Measurements from ENCODE around the gene ESYT1.

Gene ESYT1

DNA sequence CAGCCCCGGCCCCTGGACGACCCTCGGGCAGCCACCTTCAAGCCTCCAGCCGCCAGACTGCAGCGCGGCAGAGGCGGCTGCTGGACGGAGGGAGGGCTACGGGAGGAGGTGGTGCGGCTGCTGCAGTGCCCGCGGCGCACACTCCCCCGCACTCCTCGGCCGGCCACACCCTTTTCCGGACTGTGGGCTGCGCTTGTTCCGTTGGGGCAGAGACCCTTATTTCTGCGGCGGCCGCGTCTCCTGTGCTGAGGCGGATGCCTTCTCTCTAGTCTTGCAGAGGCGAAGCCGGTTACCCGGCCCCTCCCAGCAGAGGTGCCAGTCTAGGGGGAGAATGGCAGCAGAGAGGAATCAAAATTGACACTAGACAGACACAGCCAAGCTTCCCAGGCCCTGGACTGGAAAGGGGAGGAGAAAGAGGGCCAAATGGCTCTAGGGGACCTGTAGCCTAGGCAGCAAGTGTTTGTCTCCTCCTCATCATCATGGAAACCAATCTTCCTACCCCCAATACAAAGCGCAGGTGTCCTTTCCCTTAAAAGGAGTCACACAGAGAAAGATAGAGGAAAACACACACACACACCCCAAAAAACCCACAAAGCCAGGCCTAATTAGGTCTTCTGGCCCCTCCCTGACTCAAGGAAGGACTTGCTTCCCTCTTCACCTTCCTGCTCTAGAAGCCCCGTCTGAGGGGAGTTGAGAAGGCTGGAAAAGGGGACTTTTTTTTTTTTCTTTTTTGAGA, 1.3 kb downstream of the ESYT1 start:
- Histone ChIP-seq H3K9ac (ENCODE audit: low read depth, low read length) (peak overlapping the region; percentile 66), H3K27ac (ENCODE audit: low read length) (peak overlapping the region; percentile 79), H3K4me2 (ENCODE audit: insufficient read depth, low read length) (peak overlapping the region; percentile 90), H3K9me3 (ENCODE audit: insufficient read depth, low read length, severe bottlenecking) (peaks cover 6% of the 10 kb centered on the region), H3K27me3 (ENCODE audit: insufficient read depth, low read length, poor library complexity) (no peaks in the 10 kb centered on the region), H3K4me3 (ENCODE audit: low read depth in 1 of 2, low read length in 2 of 2) (peak overlapping the region; percentile 40 to 74), H3K79me2 (ENCODE audit: insufficient read depth, low read length) (peaks cover 28% of the 10 kb centered on the region), H3K4me1 (ENCODE audit: insufficient read depth, low read length) (peaks cover 57% of the 10 kb centered on the region), H3K36me3 (ENCODE audit: insufficient read depth, low read length) (peaks cover 41% of the 10 kb centered on the region), H2AFZ (ENCODE audit: low read depth, low read length) (peak overlapping the region; percentile 79), H4K20me1 (ENCODE audit: insufficient read depth, low read length) (no peaks in the 10 kb centered on the region)
- TF ChIP-seq CTCF (IDR thresholded peaks at IDR 0.05; ENCODE audit: borderline replicate concordance, extremely low read depth, low read length, poor library complexity, severe bottlenecking) (no peak), EZH2 (IDR thresholded peaks at IDR 0.05; ENCODE audit: borderline replicate concordance, low read depth, low read length, severe bottlenecking) (no peak)
- peak; percentile 54 for ATAC-seq (ENCODE audit: insufficient read depth, low read depth)
- peak; percentile 86 for DNase-seq

- H3K4me2 ChIP-seq (ENCODE audit: insufficient read depth, low read length), result peak overlapping the region; percentile 90
- no peak for ATAC-seq (ENCODE audit: insufficient read depth, low read depth)
- TF ChIP-seq EZH2 (IDR thresholded peaks at IDR 0.05; ENCODE audit: borderline replicate concordance, low read depth, low read length, severe bottlenecking), result no peak
- TF ChIP-seq CTCF (IDR thresholded peaks at IDR 0.05; ENCODE audit: borderline replicate concordance, extremely low read depth, low read length, poor library complexity, severe bottlenecking), result no peak
- peak overlapping the region; percentile 79 for H3K27ac ChIP-seq (ENCODE audit: low read length)
- H3K9me3 ChIP-seq (ENCODE audit: insufficient read depth, low read length, severe bottlenecking), result peaks cover 6% of the 10 kb centered on the region
- peaks cover 51% of the 10 kb centered on the region for H3K4me1 ChIP-seq (ENCODE audit: insufficient read depth, low read length)
- peak overlapping the region; percentile 66 for H3K9ac ChIP-seq (ENCODE audit: low read depth, low read length)
- peaks cover 26% of the 10 kb centered on the region for H3K79me2 ChIP-seq (ENCODE audit: insufficient read depth, low read length)
- peaks cover 41% of the 10 kb centered on the region for H3K36me3 ChIP-seq (ENCODE audit: insufficient read depth, low read length)
- H2AFZ ChIP-seq (ENCODE audit: low read depth, low read length), result no peak overlapping the region
- peak overlapping the region in 1 of 2 experiments; percentile 74; a peak in 3 of 4 replicates for H3K4me3 ChIP-seq (ENCODE audit: low read depth in 1 of 2, low read length in 2 of 2)
- H3K27me3 ChIP-seq (ENCODE audit: insufficient read depth, low read length, poor library complexity), result no peaks in the 10 kb centered on the region
- DNase-seq, result no peak
- H4K20me1 ChIP-seq (ENCODE audit: insufficient read depth, low read length), result no peaks in the 10 kb centered on the region
Measured at GRCh38 chr12:56129942-56130495, 2.0 kb downstream of the ESYT1 start.

- H4K20me1 ChIP-seq (ENCODE audit: insufficient read depth, low read length), result no peaks in the 10 kb centered on the region
- no peak overlapping the region for H2AFZ ChIP-seq (ENCODE audit: low read depth, low read length)
- H3K79me2 ChIP-seq (ENCODE audit: insufficient read depth, low read length), result peaks cover 26% of the 10 kb centered on the region
- no peak for TF ChIP-seq CTCF (IDR thresholded peaks at IDR 0.05; ENCODE audit: borderline replicate concordance, extremely low read depth, low read length, poor library complexity, severe bottlenecking)
- TF ChIP-seq EZH2 (IDR thresholded peaks at IDR 0.05; ENCODE audit: borderline replicate concordance, low read depth, low read length, severe bottlenecking), result no peak
- no peak overlapping the region for H3K4me2 ChIP-seq (ENCODE audit: insufficient read depth, low read length)
- no peaks in the 10 kb centered on the region for H3K27me3 ChIP-seq (ENCODE audit: insufficient read depth, low read length, poor library complexity)
- peaks cover 43% of the 10 kb centered on the region for H3K4me1 ChIP-seq (ENCODE audit: insufficient read depth, low read length)
- peaks cover 6% of the 10 kb centered on the region for H3K9me3 ChIP-seq (ENCODE audit: insufficient read depth, low read length, severe bottlenecking)
- H3K27ac ChIP-seq (ENCODE audit: low read length), result no peak overlapping the region
- no peak overlapping the region for H3K4me3 ChIP-seq (ENCODE audit: low read depth in 1 of 2, low read length in 2 of 2)
- ATAC-seq (ENCODE audit: insufficient read depth, low read depth), result no peak
- no peak overlapping the region for H3K9ac ChIP-seq (ENCODE audit: low read depth, low read length)
- H3K36me3 ChIP-seq (ENCODE audit: insufficient read depth, low read length), result peaks cover 41% of the 10 kb centered on the region
- DNase-seq, result no peak
Measured at GRCh38 chr12:56130876-56131275, 2.8 kb downstream of the ESYT1 start.

All from DND-41 (cell line).